ENCODE results near the gene ASB13. TPM values are rescaled to one million over a fixed set of nuclear protein-coding genes. Genes with fewer than 3 reads are reported as not detected.

Gene ASB13
- total and polyA plus RNA-seq, 2 of the 13 experiments (the other 11 are each of a cell fraction or from before 2014, with no cell fraction given), result 9.3 to 15.4 TPM

DNA sequence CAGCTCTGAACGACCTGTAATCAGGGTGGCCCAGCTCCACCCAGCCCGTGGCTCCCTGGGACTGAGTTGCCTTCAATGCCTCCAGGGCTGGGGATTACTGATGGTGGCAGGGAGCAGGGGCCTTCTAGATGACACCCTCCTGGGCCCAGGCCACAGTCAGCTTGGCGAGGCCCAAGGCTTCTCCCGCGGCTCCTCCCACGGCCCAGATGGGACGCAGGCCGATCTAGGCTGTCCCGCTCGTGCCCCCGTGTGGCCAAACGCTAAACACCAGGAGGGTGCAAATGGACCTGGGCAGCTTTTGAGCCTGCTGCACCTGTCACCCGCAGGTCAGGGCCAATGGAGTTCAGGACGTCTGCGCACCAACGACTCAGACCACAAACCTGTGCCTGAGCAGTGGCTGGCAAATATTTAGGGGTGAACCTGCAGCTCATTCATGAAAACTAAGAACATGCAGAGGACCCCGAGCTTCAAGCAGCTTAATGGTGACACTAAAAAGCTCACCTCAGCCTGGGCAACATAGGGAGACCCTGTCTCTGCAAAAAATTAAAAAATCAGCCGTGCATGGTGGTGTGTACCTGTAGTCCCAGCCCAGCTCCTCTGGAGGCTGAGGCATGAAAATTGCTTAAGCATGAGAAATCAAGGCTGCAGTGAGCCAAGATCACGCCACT lies 43.2 kb downstream of the ASB13 start (continued):
- no peak for TF ChIP-seq PLRG1 (conservative IDR thresholded peaks at IDR 0.05)
- TF ChIP-seq, protein P1, sequence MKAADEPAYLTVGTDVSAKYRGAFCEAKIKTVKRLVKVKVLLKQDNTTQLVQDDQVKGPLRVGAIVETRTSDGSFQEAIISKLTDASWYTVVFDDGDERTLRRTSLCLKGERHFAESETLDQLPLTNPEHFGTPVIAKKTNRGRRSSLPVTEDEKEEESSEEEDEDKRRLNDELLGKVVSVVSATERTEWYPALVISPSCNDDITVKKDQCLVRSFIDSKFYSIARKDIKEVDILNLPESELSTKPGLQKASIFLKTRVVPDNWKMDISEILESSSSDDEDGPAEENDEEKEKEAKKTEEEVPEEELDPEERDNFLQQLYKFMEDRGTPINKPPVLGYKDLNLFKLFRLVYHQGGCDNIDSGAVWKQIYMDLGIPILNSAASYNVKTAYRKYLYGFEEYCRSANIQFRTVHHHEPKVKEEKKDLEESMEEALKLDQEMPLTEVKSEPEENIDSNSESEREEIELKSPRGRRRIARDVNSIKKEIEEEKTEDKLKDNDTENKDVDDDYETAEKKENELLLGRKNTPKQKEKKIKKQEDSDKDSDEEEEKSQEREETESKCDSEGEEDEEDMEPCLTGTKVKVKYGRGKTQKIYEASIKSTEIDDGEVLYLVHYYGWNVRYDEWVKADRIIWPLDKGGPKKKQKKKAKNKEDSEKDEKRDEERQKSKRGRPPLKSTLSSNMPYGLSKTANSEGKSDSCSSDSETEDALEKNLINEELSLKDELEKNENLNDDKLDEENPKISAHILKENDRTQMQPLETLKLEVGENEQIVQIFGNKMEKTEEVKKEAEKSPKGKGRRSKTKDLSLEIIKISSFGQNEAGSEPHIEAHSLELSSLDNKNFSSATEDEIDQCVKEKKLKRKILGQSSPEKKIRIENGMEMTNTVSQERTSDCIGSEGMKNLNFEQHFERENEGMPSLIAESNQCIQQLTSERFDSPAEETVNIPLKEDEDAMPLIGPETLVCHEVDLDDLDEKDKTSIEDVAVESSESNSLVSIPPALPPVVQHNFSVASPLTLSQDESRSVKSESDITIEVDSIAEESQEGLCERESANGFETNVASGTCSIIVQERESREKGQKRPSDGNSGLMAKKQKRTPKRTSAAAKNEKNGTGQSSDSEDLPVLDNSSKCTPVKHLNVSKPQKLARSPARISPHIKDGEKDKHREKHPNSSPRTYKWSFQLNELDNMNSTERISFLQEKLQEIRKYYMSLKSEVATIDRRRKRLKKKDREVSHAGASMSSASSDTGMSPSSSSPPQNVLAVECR (CRISPR knock-in tag; IDR thresholded peaks at IDR 0.05; ENCODE audit: borderline replicate concordance), result peak; percentile 47; the same call in 1 of the 2 replicates
- 0 out of 2 replicates have a peak, but pooled peaks have one; percentile 27 for TF ChIP-seq ZNF263 (CRISPR knock-in tag; IDR thresholded peaks at IDR 0.05)
- TF ChIP-seq ZBTB38 (CRISPR knock-in tag; IDR thresholded peaks at IDR 0.05), result peak; percentile 91
- 0 out of 2 replicates have a peak, but pooled peaks have one; percentile 32 for TF ChIP-seq CHCHD3 (CRISPR knock-in tag; IDR thresholded peaks at IDR 0.05)
- TF ChIP-seq ZNF766 (CRISPR knock-in tag; IDR thresholded peaks at IDR 0.05; ENCODE audit: borderline replicate concordance), result peak; percentile 32; the same call in 1 of the 2 replicates
- TF ChIP-seq MEIS1 (CRISPR knock-in tag; IDR thresholded peaks at IDR 0.05; ENCODE audit: borderline replicate concordance), result peak; percentile 62
- no peak for TF ChIP-seq SRSF9 (IDR thresholded peaks at IDR 0.05; ENCODE audit: borderline replicate concordance, insufficient read depth, low read depth, low read length, poor library complexity, severe bottlenecking)
- TF ChIP-seq ZNF121 (CRISPR knock-in tag; IDR thresholded peaks at IDR 0.05), result 0 out of 2 replicates have a peak, but pooled peaks have one; percentile 49
- peak in 1 of 2 experiments; percentile 33; a peak in 1 of 4 replicates for TF ChIP-seq NR2F1 (CRISPR knock-in tag; IDR thresholded peaks at IDR 0.05)
- TF ChIP-seq REPIN1 (CRISPR knock-in tag; IDR thresholded peaks at IDR 0.05; ENCODE audit: borderline replicate concordance, low read depth), result peak; percentile 84; the same call in 1 of the 2 replicates
- TF ChIP-seq TMF1 (CRISPR knock-in tag; IDR thresholded peaks at IDR 0.05; ENCODE audit: low read depth), result no peak
- TF ChIP-seq FOXK2 (IDR thresholded peaks at IDR 0.05), result no peak
- TF ChIP-seq HNRNPH1 (optimal IDR thresholded peaks at IDR 0.05; ENCODE audit: low read depth, low read length), result no peak
- peak; percentile 100 for TF ChIP-seq CTCF (CRISPR knock-in tag; IDR thresholded peaks at IDR 0.05)
- peak; percentile 61; the same call in 1 of the 2 replicates for TF ChIP-seq ZMYM4 (CRISPR knock-in tag; IDR thresholded peaks at IDR 0.05)
- no peak for TF ChIP-seq MTF2 (CRISPR knock-in tag; IDR thresholded peaks at IDR 0.05; ENCODE audit: borderline replicate concordance)
- TF ChIP-seq TFDP1 (CRISPR knock-in tag; IDR thresholded peaks at IDR 0.05; ENCODE audit: borderline replicate concordance), result peak; percentile 50; the same call in 1 of the 2 replicates
- 0 out of 2 replicates have a peak, but pooled peaks have one; percentile 56 for TF ChIP-seq ZNF124 (CRISPR knock-in tag; IDR thresholded peaks at IDR 0.05)
- TF ChIP-seq, protein P2, sequence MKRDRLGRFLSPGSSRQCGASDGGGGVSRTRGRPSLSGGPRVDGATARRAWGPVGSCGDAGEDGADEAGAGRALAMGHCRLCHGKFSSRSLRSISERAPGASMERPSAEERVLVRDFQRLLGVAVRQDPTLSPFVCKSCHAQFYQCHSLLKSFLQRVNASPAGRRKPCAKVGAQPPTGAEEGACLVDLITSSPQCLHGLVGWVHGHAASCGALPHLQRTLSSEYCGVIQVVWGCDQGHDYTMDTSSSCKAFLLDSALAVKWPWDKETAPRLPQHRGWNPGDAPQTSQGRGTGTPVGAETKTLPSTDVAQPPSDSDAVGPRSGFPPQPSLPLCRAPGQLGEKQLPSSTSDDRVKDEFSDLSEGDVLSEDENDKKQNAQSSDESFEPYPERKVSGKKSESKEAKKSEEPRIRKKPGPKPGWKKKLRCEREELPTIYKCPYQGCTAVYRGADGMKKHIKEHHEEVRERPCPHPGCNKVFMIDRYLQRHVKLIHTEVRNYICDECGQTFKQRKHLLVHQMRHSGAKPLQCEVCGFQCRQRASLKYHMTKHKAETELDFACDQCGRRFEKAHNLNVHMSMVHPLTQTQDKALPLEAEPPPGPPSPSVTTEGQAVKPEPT (CRISPR knock-in tag; IDR thresholded peaks at IDR 0.05; ENCODE audit: low read depth), result 0 out of 2 replicates have a peak, but pooled peaks have one; percentile 43
